HG02678 (cell line): ENCODE measurements around the gene HHAT.
A peak's percentile ranks its signal among the peaks of the same experiment; 100 is the strongest.

Experiments used
- ATAC-seq: cut with Tn5 transposase; IDR thresholded peaks from one replicate; pipeline ENCODE4 v1.9.1; 2021; ENCODE audit warnings: mild to moderate bottlenecking, moderate library complexity; ENCODE audit not compliant: unreplicated experiment

The HHAT gene

DNA sequence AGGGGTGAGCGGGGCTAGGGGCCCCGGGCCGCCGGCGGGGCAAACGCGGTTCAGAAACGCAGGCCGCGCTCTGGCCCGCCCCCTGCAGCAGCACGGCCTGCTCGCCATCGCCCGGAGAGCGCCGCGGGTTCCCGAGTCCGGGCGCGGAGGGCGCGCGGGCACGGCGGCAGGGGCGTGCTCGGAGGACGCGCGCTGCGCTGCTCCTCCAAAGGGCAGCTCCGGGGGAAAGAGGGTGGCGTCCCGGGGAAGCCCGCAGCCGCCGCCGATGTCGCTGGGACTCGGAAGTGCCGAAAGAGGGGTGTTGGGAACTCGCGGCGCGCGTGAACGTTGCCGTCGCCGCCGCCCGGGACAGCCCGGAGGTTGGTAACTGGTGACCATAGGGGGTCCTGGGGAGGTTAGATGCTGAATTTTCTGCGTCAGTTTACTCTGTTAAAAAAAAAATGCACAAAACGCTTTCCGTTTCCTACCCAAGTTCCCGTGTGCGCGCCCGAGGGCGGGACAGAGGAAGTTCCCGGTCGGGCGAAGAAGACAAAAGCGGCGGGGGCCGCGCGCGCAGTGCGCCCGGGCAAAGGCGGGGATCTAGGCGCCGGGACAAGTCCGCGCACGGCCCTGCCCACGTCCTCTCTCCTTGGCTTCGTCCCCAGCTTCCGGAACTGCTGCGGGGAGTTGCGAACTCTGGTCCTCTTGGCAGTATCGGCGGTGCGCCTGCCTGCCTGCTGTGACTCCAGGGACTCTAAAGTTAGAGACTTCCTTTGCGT lies at the start of gene HHAT:
HHAT (plus strand) TSS at position 157 of the 758 bp plus-strand sequence. CDS start 20,074 bp downstream, outside the sequence.
- peak; percentile 57 for ATAC-seq

- no peak for ATAC-seq
Observed at GRCh38 chr1:210280221-210280620, 48.5 kb upstream of the HHAT start.

GRCh38 chr1:210288116-210288515 lies 40.6 kb upstream of the HHAT start:
- no peak for ATAC-seq

GRCh38 chr1:210289248-210289647 lies 39.5 kb upstream of the HHAT start:
- no peak for ATAC-seq

- ATAC-seq = no peak
Observed at GRCh38 chr1:210291081-210291764, 37.5 kb upstream of the HHAT start.

DNA sequence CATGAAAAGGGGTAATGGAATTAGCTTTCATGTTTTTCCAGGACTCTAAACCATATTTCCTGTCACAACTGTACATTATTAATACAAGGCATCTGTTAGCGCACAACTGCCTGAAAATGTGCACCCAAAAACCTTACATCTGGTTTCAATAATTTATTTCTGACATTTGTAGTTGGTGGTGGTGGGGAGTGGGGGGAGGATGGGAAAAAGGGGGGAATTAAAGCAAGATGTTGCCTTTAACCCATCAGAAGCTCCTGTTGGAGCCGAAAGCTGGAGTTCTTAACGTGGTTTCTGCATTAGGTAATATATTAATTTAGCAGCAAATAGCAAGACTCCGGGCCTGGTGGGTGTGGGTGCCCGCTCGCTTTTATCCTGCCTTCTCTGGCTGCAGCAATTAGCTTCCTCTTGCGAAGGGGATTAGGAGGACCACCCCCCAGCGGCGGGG lies 36.9 kb upstream of the HHAT start:
- ATAC-seq = no peak

DNA sequence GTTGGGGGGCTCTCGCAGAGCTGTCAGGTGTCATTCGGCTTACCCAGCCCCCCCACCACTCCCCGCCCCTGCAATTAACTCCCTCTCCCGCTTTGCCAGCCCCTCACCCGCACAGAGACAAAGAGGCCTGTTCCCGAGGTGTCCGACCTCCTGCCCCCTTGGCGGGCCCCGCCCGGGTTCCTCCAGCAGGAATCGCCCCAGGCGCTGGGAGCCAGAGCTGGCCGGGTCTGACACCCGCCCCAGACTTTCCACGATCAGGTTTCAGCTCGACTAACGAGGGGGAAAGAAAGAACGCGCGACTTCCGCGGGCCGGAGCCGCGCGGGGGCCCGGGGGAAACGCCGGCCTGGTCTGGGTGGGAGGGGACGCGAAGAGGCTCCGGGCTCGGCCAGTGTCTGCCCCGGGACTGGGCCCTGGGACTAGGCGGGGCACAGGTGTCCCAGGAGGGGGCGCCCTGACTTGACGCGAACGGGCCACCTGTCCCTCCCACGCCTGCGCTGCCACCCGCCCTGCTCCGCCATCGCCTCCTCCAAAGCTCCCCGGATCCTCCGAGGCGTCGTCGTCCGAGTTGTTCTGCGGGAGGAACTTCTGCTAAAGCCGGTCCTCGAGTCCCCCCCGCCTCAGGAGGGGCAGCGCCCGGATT lies 36.4 kb upstream of the HHAT start:
- peak; percentile 82 for ATAC-seq

- no peak for ATAC-seq
Observed at GRCh38 chr1:210293171-210293607, 35.5 kb upstream of the HHAT start.

DNA sequence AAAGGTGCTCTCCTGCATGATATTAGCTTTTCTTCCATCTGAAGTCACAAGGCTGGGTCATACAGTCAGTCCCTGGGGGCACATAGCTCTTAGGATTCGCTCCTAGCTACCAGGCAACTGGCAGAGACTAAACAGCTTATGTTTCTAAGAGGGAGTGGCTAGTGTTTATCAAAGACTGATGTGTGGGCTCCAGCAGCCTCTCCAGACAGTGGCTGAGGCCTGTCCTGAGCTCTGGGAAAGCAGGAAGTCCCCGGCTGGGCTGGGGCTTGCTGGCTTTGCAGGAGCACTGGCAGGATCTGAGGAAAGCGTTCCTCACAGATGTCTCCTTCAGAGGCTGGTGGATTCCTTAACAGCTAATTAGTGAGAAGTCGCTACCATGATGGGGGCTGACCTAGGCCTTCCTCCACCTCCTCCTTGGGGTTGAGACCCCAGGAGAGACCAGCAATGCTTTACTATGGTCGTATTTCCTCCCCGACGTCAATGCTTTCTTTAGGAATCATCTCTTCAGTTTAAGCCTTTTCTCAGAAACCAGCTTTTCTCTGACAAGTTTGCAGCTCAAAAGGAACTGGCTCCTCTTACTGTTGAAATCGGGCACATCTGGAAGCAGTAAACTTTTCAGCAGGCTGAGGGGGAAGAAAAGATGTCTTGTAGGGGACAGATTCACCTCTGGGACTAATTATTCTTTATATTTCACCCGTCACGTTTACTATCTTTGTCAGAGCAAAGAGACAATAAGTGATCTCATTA lies 33.5 kb upstream of the HHAT start:
- no peak for ATAC-seq

GRCh38 chr1:210296682-210297081 lies 32.0 kb upstream of the HHAT start:
- ATAC-seq = no peak

DNA sequence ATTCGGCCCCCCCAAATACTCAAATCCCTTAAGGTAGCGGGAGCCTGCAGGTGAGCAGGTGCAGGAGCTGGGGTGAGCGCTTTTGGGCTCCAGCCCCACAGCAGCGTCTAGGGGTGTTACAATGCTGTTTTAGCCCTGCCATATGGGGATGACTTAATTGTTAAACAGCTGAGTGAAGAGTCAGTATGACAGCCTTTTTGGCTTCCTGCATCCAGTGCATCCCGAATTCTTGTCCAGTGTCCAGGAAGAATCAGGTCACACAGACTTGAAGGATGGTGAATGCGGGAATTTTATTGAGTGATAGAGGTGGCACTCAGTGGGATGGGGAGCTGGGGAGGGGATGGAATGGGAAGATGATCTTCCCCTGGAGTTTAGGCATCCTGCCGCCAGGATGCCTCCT lies 30.4 kb upstream of the HHAT start:
- no peak for ATAC-seq

DNA sequence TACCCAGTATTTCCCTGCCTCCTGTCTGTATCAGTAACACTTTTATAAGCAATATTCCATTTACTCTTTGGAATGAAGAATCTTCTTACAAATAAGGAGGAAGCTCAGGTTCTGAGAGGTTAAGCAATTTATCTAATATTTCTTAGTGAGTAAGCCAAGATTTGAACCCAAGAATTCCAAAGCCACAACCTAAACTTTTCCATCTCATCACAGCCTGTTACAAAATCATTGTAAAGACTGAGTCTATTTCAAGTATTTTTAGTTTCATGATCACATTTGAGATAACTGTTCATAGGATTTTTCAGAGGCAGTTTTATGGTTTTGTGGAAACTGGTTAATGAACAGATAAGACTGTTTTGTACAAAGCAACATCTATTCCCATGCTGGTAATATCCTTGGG lies 29.8 kb upstream of the HHAT start:
- no peak for ATAC-seq

GRCh38 chr1:210299501-210299900 lies 29.2 kb upstream of the HHAT start:
- no peak for ATAC-seq

DNA sequence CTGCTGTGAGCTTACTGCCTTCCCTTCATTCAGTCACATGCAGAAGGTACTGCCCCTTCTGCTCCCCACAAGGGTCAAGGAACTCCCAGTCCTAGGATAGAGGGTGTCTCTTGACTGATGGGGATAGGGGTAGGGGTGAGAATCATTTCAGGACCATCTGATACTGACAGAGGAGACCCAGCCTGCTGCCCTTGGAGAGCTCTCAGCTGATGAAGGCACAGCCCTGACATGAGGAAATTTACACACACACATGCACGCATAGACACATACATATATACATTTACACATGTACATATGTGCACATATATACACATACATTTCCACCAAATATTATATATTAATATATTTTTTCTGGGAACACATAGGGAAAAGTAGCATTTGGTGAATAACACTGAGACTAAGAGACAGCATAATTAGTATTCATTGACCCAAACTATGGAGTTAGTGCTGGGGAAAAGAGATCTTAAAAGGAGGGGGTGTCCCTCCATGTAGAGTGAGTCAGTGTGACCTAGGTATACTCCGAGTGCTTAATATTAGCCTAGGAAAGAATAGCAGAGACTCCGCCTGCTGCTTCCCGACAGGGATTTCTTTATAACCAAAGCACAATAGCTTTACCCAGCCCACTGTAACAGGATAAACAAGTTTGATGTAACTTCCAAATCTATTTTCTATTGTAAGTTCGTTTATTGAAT lies 27.6 kb upstream of the HHAT start:
- ATAC-seq = no peak

DNA sequence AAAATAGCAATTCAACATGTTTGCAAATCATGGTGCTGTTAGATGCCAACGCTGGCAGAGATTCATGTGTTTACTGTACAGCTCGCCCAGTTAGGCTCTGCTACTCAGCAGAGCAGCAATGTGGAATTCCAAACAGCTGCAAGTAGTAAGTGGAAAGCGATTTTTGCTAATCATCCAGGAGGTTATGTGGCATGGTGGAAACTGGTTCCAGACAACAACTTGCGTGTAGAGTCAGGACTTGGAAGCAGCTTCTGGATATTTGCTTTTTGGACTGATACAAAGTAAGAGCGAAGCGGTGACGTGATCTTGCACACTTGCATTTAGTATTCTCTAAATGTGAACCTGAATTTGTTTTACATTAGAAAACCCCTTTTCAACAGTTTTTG lies 27.1 kb upstream of the HHAT start:
- ATAC-seq = no peak

DNA sequence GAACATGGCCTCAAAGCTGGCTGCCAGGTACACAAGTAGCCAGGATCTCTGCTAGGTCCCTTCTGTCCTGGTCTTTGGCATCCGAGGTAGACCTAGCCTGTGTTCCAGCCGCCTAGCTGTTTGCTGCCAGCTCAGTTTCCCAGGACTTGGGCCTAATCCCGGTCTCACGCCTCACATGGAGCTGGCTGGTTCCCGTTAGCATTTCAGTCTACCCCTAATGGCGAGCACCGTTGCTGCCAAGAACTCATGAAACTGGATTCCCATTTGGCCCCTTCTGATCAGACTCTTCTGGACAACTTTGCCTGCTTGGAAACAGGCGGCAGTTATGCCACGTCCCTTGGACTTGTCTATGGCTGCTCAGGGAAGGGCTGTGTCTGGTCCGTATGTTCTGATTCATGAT lies 26.2 kb upstream of the HHAT start:
- no peak for ATAC-seq

DNA sequence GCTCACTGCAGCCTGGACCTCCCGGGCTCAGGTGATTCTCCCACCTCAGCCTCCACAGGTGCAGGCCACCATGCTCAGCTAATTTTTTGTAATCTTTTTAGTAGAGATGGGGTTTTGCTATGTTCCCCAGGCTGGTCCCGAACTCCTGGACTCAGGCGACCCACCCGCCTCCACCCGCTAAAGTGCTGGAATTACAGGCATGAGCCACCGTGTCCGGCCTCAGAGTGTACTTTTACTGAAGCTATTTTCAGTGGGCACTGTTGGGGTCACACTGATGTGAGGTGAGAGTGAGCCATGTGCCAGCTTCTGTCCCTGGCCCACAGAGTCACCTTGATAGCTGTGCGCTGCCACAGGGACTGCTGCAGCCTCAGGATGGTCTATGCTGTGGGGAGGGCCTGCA lies 25.3 kb upstream of the HHAT start:
- no peak for ATAC-seq

GRCh38 chr1:210310562-210311153 lies 18.0 kb upstream of the HHAT start:
- no peak for ATAC-seq

DNA sequence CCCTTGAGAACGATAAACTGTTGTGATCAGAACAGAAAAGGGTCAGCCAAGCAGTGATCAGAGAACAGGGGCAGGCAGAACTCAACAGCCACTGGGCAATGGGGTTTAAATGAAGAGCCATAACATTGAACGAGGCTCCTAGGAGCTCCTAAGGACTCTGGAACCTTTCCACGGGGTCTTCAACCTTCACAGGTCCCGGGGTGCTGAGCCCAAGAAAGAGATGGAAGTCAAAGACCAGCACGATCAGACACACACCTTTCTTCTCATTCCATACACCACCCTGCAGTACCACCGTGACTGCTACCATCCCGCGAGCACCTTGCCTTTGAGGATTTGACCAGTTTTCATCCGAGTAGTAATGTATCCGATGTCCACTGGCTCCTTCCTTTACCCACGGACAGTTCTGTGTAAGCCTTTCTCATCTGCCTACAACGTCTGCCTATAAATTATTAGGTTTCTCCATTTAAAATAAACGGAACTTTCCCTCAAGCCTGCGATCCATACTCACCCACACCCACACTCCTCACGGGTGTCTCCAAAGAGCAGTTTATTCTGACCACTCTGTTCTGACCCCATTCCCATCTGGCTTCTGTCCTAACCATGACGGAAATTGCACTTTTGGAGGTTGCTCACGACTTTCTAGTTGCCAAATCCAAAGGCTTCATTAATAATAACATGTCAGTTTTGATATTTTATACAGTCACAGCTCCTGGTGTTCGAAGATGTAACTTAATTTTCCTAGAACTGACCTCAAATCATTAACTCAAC lies 16.8 kb upstream of the HHAT start:
- ATAC-seq = no peak
